Iris pigment epithelial cell (primary cell): ENCODE results near the gene GJD3.

Source experiments
- DNase-seq: peaks from one replicate; pipeline ENCODE4 v3.0.0-alpha.2; 2011; ENCODE audit warnings: low read depth

Gene GJD3

GRCh38 chr17:40340327-40340726 lies 24.2 kb downstream of the GJD3 start:
- no peak for DNase-seq

GRCh38 chr17:40338941-40339649 lies 25.4 kb downstream of the GJD3 start:
- DNase-seq: no peak

GRCh38 chr17:40338058-40338457 lies 26.5 kb downstream of the GJD3 start:
- no peak for DNase-seq

GRCh38 chr17:40337351-40337750 lies 27.2 kb downstream of the GJD3 start:
- DNase-seq: no peak

- no peak for DNase-seq
Observed at GRCh38 chr17:40335620-40336019, 28.9 kb downstream of the GJD3 start.

- no peak for DNase-seq
Observed at GRCh38 chr17:40333781-40334448, 30.6 kb downstream of the GJD3 start.

GRCh38 chr17:40331743-40332641 lies 32.5 kb downstream of the GJD3 start:
- no peak for DNase-seq

- DNase-seq: no peak
Observed at GRCh38 chr17:40330850-40331470, 33.6 kb downstream of the GJD3 start.

GRCh38 chr17:40329839-40330794 lies 34.4 kb downstream of the GJD3 start:
- no peak for DNase-seq

GRCh38 chr17:40328386-40328766 lies 36.2 kb downstream of the GJD3 start:
- no peak for DNase-seq

- DNase-seq: no peak
Observed at GRCh38 chr17:40327735-40328385, 36.7 kb downstream of the GJD3 start.

GRCh38 chr17:40327244-40327729 lies 37.2 kb downstream of the GJD3 start:
- DNase-seq: no peak

- no peak for DNase-seq
Observed at GRCh38 chr17:40326832-40327199, 37.7 kb downstream of the GJD3 start.

GRCh38 chr17:40326014-40326831 lies 38.3 kb downstream of the GJD3 start:
- no peak for DNase-seq

GRCh38 chr17:40325156-40326013 lies 39.2 kb downstream of the GJD3 start:
- DNase-seq: no peak

GRCh38 chr17:40323391-40324381 lies 40.9 kb downstream of the GJD3 start:
- no peak for DNase-seq
